Measurements from ENCODE around the gene ZDHHC19.
"Not testable (repeated sequence)": the region's sequence is repeated elsewhere in the genome, so short reads cannot be mapped to it uniquely, and the experiment has no call there.

The ZDHHC19 gene

GRCh38 chr3:196177967-196178366, 33.2 kb downstream of the ZDHHC19 start:
- DNase-seq (ENCODE audit: low read depth) = no peak

- DNase-seq (ENCODE audit: low read depth) = no peak
These were observed 33.6 kb downstream of the ZDHHC19 start for GRCh38 chr3:196177567-196177966.

- DNase-seq (ENCODE audit: low read depth) = no peak
These were observed 35.5 kb downstream of the ZDHHC19 start for GRCh38 chr3:196175722-196176121.

- no peak for DNase-seq (ENCODE audit: low read depth)
These were observed 36.0 kb downstream of the ZDHHC19 start for GRCh38 chr3:196175116-196175625.

GRCh38 chr3:196174652-196175051, 36.5 kb downstream of the ZDHHC19 start:
- DNase-seq (ENCODE audit: low read depth) = no peak

- not testable (repeated sequence) for DNase-seq (ENCODE audit: low read depth)
These were observed 40.9 kb downstream of the ZDHHC19 start for GRCh38 chr3:196170296-196170695.

GRCh38 chr3:196169836-196170240, 41.4 kb downstream of the ZDHHC19 start:
- no peak for DNase-seq (ENCODE audit: low read depth)

- no peak for DNase-seq (ENCODE audit: low read depth)
These were observed 42.3 kb downstream of the ZDHHC19 start for GRCh38 chr3:196168808-196169391.

GRCh38 chr3:196166741-196167140, 44.5 kb downstream of the ZDHHC19 start:
- DNase-seq (ENCODE audit: low read depth) = no peak

GRCh38 chr3:196165850-196166249, 45.4 kb downstream of the ZDHHC19 start:
- no peak for DNase-seq (ENCODE audit: low read depth)

GRCh38 chr3:196165006-196165575, 46.1 kb downstream of the ZDHHC19 start:
- DNase-seq (ENCODE audit: low read depth) = not testable (repeated sequence)

- no peak for DNase-seq (ENCODE audit: low read depth)
These were observed 46.6 kb downstream of the ZDHHC19 start for GRCh38 chr3:196164576-196164975.

- DNase-seq (ENCODE audit: low read depth) = no peak
These were observed 47.3 kb downstream of the ZDHHC19 start for GRCh38 chr3:196163666-196164493.

GRCh38 chr3:196163212-196163611, 48.0 kb downstream of the ZDHHC19 start:
- no peak for DNase-seq (ENCODE audit: low read depth)

GRCh38 chr3:196162679-196163078, 48.5 kb downstream of the ZDHHC19 start:
- DNase-seq (ENCODE audit: low read depth) = no peak

GRCh38 chr3:196159952-196160804, 51.0 kb downstream of the ZDHHC19 start:
- no peak for DNase-seq (ENCODE audit: low read depth)

GRCh38 chr3:196159526-196159925, 51.7 kb downstream of the ZDHHC19 start:
- DNase-seq (ENCODE audit: low read depth) = no peak

- DNase-seq (ENCODE audit: low read depth) = no peak
These were observed 55.0 kb downstream of the ZDHHC19 start for GRCh38 chr3:196156160-196156559.

GRCh38 chr3:196150481-196150880, 60.7 kb downstream of the ZDHHC19 start:
- DNase-seq (ENCODE audit: low read depth) = no peak

GRCh38 chr3:196149831-196150301, 61.3 kb downstream of the ZDHHC19 start:
- DNase-seq (ENCODE audit: low read depth) = no peak

GRCh38 chr3:196149375-196149774, 61.8 kb downstream of the ZDHHC19 start:
- DNase-seq (ENCODE audit: low read depth) = no peak

Data from stimulated activated CD8-positive, alpha-beta memory T cell treated with anti-CD3 and anti-CD28 coated beads, Interleukin-4, amount 100 ng/mL, for 24 hours (primary cell).